Measurements from ENCODE around the gene PDE4D. TPM values are rescaled to one million over a fixed set of nuclear protein-coding genes. Genes with fewer than 3 reads are reported as not detected.

PDE4D gene
- total RNA-seq, 1 donor from 2014 or later = 11.8 TPM

- H3K27me3 Mint-ChIP-seq (ENCODE audit: low read depth) = no peaks in the 10 kb centered on the region
- DNase-seq (ENCODE audit: low read depth, low spot score) = no peak
These were observed 170.7 kb downstream of the PDE4D start for GRCh38 chr5:59722874-59723273.

GRCh38 chr5:59721741-59722140 is 171.8 kb downstream of the PDE4D start:
- TF ChIP-seq CTCF (conservative IDR thresholded peaks at IDR 0.05) = no peak
- no peak for DNase-seq (ENCODE audit: low read depth, low spot score)
- Mint-ChIP-seq H3K27ac (ENCODE audit: unreplicated experiment) (no peak overlapping the region), H3K4me3 (no peak overlapping the region), H3K36me3 (ENCODE audit: low read depth) (no peaks in the 10 kb centered on the region), H3K4me1 (peaks cover 3% of the 10 kb centered on the region), H3K27me3 (ENCODE audit: low read depth) (no peaks in the 10 kb centered on the region), H3K9me3 (peaks cover 2% of the 10 kb centered on the region)

More at GRCh38 chr5:59722874-59723273, 170.7 kb downstream of the PDE4D start:
- Mint-ChIP-seq H3K4me3 (no peak overlapping the region), H3K36me3 (ENCODE audit: low read depth) (no peaks in the 10 kb centered on the region), H3K4me1 (peaks cover 4% of the 10 kb centered on the region), H3K27ac (ENCODE audit: unreplicated experiment) (no peak overlapping the region), H3K9me3 (peaks cover 2% of the 10 kb centered on the region)
- no peak for TF ChIP-seq CTCF (conservative IDR thresholded peaks at IDR 0.05)

- no peaks in the 10 kb centered on the region for H3K27me3 Mint-ChIP-seq (ENCODE audit: low read depth)
- peaks cover 2% of the 10 kb centered on the region for H3K4me1 Mint-ChIP-seq
- H3K27ac Mint-ChIP-seq (ENCODE audit: unreplicated experiment) = no peak overlapping the region
- DNase-seq (ENCODE audit: low read depth, low spot score) = no peak
- H3K36me3 Mint-ChIP-seq (ENCODE audit: low read depth) = no peaks in the 10 kb centered on the region
- TF ChIP-seq CTCF (conservative IDR thresholded peaks at IDR 0.05) = no peak
- no peak overlapping the region for H3K4me3 Mint-ChIP-seq
- peaks cover 7% of the 10 kb centered on the region for H3K9me3 Mint-ChIP-seq
These were observed 173.5 kb downstream of the PDE4D start for GRCh38 chr5:59720063-59720462.

GRCh38 chr5:59716966-59717500 is 176.5 kb downstream of the PDE4D start:
- Mint-ChIP-seq H3K27ac (ENCODE audit: unreplicated experiment) (no peak overlapping the region), H3K4me3 (no peak overlapping the region), H3K9me3 (peaks cover 11% of the 10 kb centered on the region), H3K27me3 (ENCODE audit: low read depth) (no peaks in the 10 kb centered on the region), H3K36me3 (ENCODE audit: low read depth) (peaks cover 4% of the 10 kb centered on the region), H3K4me1 (no peaks in the 10 kb centered on the region)
- TF ChIP-seq CTCF (conservative IDR thresholded peaks at IDR 0.05) = no peak
- no peak for DNase-seq (ENCODE audit: low read depth, low spot score)

GRCh38 chr5:59716029-59716428 is 177.5 kb downstream of the PDE4D start:
- Mint-ChIP-seq H3K27me3 (ENCODE audit: low read depth) (no peaks in the 10 kb centered on the region), H3K27ac (ENCODE audit: unreplicated experiment) (no peak overlapping the region), H3K4me1 (no peaks in the 10 kb centered on the region), H3K4me3 (no peak overlapping the region), H3K9me3 (peaks cover 11% of the 10 kb centered on the region), H3K36me3 (ENCODE audit: low read depth) (peaks cover 4% of the 10 kb centered on the region)
- no peak for TF ChIP-seq CTCF (conservative IDR thresholded peaks at IDR 0.05)
- DNase-seq (ENCODE audit: low read depth, low spot score) = no peak
